Stimulated activated CD8-positive, alpha-beta memory T cell treated with anti-CD3 and anti-CD28 coated beads, Interleukin-4, amount 100 ng/mL, for 24 hours (primary cell): ENCODE data around the gene TEKT3.

ENCODE experiments used
- DNase-seq: peaks from one replicate; pipeline ENCODE4 v3.0.0-alpha.2; 2020; ENCODE audit warnings: low read depth

TEKT3 gene

GRCh38 chr17:15349119-15349518 is 7.7 kb upstream of the TEKT3 start:
- DNase-seq = no peak

DNA sequence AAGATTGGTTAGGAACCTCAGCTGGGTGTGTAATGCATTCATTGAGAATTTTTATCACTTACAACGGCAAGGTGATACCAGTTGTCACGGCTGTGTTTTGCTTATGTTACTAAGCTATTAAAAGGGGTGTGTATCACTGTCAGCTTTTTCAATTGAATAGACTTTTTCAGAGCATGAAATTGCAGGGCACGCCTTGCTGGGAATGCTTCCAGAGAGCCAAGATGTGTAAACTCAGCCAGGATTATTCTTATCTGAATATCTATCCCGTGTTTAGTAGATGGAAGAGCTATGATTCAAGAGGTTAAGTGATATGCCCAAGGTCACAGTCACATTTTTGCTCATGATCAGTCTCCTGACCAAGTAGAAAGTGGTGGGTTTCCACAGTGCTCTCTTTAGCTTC is 6.6 kb upstream of the TEKT3 start:
- DNase-seq = no peak

- no peak for DNase-seq
These were observed 4.7 kb upstream of the TEKT3 start for GRCh38 chr17:15346066-15346595.

DNA sequence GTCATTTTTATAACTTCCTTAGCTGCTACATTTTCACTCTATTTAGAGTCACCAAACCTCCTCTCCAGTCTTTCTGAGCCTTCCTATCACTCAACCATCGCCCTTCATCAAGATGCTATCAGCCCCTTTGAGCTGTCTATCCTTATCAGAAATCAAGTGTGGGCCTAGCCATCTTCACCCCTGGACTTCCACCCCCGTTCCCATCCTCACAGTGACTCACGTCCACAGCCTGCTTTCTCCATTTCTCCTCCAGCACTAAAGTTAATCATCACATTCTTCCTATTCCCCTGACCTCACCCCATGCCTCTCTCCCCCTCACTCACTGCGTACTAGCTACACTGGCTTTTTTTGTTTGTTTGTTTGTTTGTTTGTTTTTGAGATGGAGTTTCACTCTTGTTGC is 2.4 kb upstream of the TEKT3 start:
- DNase-seq = no peak

DNA sequence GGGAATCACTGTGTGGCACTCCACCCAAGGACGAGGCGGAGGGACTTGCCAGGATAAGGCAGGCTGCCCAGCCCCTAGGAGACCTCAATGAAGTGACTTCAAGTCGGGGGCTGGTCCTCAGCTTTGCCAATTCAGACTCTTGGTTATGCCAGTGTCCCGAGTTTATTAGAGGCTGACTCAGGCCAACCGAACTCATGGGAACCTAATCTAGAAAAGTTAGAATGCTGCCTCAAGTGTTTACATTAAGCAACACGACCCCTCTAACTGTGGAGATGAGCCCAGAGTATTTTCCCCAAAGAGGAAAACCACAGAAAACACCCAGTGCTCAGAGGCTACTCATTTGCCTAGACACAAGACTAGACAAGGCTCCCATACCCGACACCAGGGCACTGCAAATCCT is 1.1 kb upstream of the TEKT3 start:
- no peak for DNase-seq

DNA sequence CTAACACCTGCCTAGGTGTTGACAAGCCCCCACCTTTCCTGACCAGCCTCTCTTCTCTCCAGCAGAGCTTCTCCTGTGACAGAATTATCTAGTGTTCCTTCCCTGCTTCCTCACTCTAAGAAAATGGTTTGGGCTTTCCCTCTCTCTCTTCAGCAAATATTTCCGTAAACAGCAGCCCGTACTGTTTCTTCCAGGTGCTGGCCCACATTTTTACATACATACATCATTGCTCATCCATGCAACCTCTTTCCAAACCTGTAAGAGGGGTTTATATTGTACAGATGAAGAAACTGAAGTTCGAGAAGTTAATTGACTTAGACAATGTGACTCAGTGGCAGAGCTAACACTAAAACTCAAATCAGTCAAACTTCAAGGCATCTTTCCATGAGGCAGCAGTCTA is 569 bp upstream of the TEKT3 start:
- no peak for DNase-seq

- no peak for DNase-seq
These were observed 431 bp downstream of the TEKT3 start for GRCh38 chr17:15340966-15341365.

DNA sequence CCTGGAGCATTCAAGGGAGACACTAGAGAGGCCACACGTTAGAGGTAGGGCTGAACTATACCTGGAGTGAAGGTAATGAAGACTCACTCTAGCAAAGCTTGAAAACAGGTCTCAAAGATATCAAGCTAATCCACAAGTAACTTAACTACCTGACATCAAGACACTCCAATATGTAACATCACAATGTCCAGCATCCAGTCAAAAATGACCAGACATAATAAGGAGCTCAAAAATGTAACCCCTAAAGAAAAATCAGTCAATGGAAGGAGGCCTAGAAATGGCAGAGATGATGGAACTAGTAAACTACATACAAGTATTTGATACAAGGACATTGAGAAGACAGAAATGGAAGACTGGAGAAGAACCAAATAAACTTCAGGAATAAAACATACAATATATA is 6.0 kb downstream of the TEKT3 start:
- no peak for DNase-seq

GRCh38 chr17:15334266-15334665 is 7.1 kb downstream of the TEKT3 start:
- no peak for DNase-seq

- DNase-seq = no peak
These were observed 9.1 kb downstream of the TEKT3 start for GRCh38 chr17:15332338-15332737.

- no peak for DNase-seq
These were observed 18.3 kb downstream of the TEKT3 start for GRCh38 chr17:15323131-15323530.

DNA sequence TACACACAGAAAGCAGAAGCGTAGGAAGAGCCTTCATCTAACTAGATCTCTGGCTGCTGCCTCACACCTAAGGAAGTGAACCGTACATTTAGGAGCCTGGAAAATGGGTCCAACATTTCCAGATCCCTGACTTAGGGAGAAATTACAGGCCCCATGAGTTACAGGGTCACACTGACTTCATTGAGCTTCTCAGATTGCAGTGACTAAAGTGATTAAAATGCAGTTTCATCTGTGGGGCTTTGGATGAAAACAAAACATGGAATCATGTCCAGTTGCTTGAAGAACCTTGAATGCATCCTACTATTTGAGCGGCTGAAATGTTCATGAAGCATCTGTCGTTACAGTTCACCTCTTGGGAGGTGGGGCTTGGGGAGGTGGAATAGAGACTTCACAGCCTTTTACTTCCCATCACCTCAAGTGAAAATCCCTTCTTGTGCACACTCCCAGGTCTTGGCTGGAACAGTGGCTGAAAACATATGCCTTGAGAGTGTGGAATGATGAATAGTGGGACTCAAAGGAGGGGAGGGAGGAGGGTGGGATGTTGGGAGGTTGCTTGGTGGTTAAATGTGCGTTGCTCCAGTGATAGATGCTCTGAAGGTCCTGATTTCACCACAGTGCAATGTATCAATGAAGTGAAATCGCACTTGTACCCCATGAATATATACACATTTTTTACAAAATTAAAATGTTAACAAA is 19.7 kb downstream of the TEKT3 start:
- no peak for DNase-seq

DNA sequence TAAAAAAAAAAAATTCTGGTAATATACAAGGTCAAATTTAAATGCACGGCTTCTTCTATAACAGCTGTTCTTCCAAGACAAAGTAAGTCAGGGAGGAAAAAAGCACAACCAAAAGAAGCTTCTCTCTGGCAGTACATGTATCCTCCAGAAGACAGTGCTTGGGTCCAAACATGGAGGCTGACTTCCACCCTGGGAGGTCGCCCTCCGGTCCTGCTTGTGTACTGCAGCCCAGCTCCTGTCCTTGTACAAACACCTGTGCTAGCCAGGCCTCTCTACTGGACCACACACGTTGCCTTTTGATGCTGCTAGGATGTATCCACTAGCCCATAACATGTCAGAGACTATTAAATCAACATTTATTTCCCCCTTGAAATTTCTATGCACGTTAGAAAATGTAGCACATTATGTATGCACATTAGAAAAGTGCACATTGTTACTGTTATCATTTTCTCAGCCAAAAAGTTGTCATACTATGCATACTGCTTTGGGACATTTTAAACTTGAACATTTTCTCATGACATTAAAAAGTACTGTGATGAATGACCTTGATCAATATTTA is 21.9 kb downstream of the TEKT3 start:
- DNase-seq = no peak

DNA sequence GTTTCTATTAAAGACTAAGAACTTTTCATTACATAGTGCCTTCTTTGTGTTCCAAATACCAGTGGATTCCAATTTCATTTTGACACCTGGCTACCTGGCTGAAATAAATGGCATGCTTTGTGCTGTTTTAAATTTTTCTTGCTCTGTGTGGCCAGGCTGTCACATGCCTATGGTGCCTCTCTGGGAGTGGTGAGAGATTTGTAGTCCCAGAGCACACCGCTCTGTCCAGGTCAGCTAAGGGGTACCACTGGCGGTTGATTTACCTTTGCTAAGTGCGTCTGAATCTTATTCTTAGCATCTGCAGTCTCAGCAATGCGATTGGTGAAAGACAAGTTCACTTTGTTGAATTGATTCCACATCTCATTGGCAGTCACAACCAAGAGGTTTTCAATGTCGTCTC is 29.4 kb downstream of the TEKT3 start:
- no peak for DNase-seq

- DNase-seq = no peak
These were observed 31.6 kb downstream of the TEKT3 start for GRCh38 chr17:15309793-15310192.

DNA sequence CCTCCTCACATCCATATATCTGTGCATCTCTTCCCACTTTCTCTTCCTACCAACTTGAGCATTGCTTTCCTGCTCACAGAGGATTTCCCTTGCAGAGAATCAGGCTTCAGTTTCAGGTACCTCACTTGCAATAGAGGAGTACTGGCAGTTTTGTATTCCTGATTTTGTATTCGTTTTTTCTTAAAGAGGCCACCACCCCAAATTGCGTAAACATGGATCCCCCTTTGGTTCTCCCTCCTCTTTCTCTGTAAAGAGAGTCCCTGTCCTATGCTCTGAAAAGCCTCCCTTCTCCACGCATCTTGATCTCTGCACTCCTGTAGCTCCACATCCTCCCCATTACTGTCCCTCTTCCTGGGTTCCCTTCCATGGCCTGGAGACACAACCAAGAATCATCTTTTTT is 32.2 kb downstream of the TEKT3 start:
- no peak for DNase-seq

- no peak for DNase-seq
These were observed 32.6 kb downstream of the TEKT3 start for GRCh38 chr17:15308758-15309157.

DNA sequence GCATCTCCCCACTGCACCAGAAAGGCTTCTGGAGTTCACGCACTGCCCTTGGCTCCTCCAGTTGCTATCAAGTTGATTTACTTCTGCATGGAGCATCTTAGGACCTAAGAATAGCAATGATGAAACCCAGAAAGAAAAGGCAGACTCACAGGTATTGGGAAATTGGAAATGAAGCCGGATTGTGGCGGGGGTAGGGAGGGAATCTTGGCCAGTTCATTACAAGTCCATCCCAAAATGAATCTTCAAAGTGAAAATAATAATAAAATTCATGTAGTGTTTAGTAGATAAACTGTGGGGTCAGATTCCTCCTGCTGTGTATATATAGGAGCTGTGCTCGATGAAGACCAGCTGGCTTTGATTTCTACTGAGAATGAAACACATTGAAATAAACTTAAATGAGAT is 33.7 kb downstream of the TEKT3 start:
- DNase-seq = no peak

- DNase-seq = no peak
These were observed 37.5 kb downstream of the TEKT3 start for GRCh38 chr17:15303851-15304250.

GRCh38 chr17:15303268-15303667 is 38.1 kb downstream of the TEKT3 start:
- no peak for DNase-seq

GRCh38 chr17:15301845-15302244 is 39.6 kb downstream of the TEKT3 start:
- DNase-seq = no peak

DNA sequence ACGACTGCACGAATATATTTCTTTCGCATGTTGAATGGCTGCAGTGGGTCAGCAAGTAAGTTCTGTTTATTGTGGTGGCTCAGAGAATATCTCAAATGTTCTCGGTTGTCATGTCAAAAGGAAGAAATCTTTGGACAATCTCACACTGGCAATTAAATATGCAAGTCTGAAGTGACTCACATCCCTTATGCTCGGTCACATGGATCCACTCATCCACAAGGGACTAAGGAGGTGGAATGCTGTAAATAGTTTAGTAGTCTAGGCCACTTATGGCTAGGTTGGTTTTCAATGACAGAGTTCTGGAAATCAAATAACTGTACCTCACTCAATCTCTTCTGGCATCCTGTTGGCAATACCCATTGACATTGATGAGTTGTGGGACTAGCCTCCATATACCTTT is 43.2 kb downstream of the TEKT3 start:
- DNase-seq = no peak

DNA sequence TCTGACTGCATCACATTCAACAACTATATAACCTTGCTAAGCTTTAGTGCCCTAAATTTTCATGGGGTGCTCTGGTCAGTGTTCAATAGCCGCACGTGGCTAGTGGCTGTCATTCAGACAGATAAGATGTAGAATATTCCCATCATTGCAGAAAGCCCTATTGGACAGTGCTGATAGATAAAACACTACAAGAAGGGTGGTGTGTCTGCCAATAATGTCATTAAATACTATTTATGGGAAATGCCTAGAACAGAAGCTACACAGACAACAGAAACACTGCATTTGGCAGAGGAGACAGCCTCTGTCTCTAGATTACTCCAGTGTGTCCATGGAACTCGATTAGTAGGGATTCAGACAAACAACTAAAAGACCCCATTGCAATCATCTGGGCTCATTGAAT is 47.8 kb downstream of the TEKT3 start:
- DNase-seq = no peak
